ENCODE data around the gene IDE. TPM values are rescaled to one million over a fixed set of nuclear protein-coding genes. Genes with fewer than 3 reads are reported as not detected.
A peak's percentile ranks its signal among the peaks of the same experiment; 100 is the strongest.

The IDE gene
- total and polyA plus RNA-seq, 9 of the 15 experiments (the other 6 are each of a cell fraction or from before 2014, with no cell fraction given) = 10.2 to 50.6 (median 33.2) TPM

GRCh38 chr10:92486637-92487036 lies 87.3 kb downstream of the IDE start (continued):
- TF ChIP-seq, protein P1, sequence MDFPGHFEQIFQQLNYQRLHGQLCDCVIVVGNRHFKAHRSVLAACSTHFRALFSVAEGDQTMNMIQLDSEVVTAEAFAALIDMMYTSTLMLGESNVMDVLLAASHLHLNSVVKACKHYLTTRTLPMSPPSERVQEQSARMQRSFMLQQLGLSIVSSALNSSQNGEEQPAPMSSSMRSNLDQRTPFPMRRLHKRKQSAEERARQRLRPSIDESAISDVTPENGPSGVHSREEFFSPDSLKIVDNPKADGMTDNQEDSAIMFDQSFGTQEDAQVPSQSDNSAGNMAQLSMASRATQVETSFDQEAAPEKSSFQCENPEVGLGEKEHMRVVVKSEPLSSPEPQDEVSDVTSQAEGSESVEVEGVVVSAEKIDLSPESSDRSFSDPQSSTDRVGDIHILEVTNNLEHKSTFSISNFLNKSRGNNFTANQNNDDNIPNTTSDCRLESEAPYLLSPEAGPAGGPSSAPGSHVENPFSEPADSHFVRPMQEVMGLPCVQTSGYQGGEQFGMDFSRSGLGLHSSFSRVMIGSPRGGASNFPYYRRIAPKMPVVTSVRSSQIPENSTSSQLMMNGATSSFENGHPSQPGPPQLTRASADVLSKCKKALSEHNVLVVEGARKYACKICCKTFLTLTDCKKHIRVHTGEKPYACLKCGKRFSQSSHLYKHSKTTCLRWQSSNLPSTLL (IDR thresholded peaks at IDR 0.05) = no peak
- peak in 1 of 2 experiments; percentile 23; a peak in 1 of 4 replicates for TF ChIP-seq RAD21 (CRISPR knock-in tag; conservative IDR thresholded peaks at IDR 0.05 in 1 of 2, IDR thresholded peaks at IDR 0.05 in 1 of 2)
- TF ChIP-seq C11orf30 (IDR thresholded peaks at IDR 0.05; ENCODE audit: low read depth) = peak; percentile 82
- TF ChIP-seq STAT5A (IDR thresholded peaks at IDR 0.05; ENCODE audit: borderline replicate concordance, low read length) = peak; percentile 11; the same call in 1 of the 2 replicates
- TF ChIP-seq, protein P2, sequence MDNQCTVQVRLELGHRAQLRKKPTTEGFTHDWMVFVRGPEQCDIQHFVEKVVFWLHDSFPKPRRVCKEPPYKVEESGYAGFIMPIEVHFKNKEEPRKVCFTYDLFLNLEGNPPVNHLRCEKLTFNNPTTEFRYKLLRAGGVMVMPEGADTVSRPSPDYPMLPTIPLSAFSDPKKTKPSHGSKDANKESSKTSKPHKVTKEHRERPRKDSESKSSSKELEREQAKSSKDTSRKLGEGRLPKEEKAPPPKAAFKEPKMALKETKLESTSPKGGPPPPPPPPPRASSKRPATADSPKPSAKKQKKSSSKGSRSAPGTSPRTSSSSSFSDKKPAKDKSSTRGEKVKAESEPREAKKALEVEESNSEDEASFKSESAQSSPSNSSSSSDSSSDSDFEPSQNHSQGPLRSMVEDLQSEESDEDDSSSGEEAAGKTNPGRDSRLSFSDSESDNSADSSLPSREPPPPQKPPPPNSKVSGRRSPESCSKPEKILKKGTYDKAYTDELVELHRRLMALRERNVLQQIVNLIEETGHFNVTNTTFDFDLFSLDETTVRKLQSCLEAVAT (IDR thresholded peaks at IDR 0.05) = peak in 1 of 2 experiments; percentile 46; a peak in 1 of 4 replicates
- no peak for TF ChIP-seq DDX20 (tag; IDR thresholded peaks at IDR 0.05; ENCODE audit: low read depth)
- TF ChIP-seq NCOA2 (IDR thresholded peaks at IDR 0.05; ENCODE audit: partially characterized antibody in 2 of 2) = no peak
- peak; percentile 84 for TF ChIP-seq DPF2 (IDR thresholded peaks at IDR 0.05)
- 0 out of 2 replicates have a peak, but pooled peaks have one; percentile 30 for TF ChIP-seq CC2D1A (IDR thresholded peaks at IDR 0.05)
- TF ChIP-seq FOXM1 (IDR thresholded peaks at IDR 0.05; ENCODE audit: low read depth) = 0 out of 2 replicates have a peak, but pooled peaks have one; percentile 19
- TF ChIP-seq FOXM1 (CRISPR knock-in tag; IDR thresholded peaks at IDR 0.05; ENCODE audit: low read depth) = no peak
- TF ChIP-seq ZNF197 (CRISPR knock-in tag; IDR thresholded peaks at IDR 0.05; ENCODE audit: low read depth) = no peak
- peak; percentile 86 for TF ChIP-seq SMARCA4 (IDR thresholded peaks at IDR 0.05)
- TF ChIP-seq SMARCC2 (IDR thresholded peaks at IDR 0.05; ENCODE audit: low read depth) = peak; percentile 77
- peak; percentile 98 for TF ChIP-seq SPI1 (IDR thresholded peaks at IDR 0.05; ENCODE audit: borderline replicate concordance, low read depth, low read length)
- TF ChIP-seq, protein P3, sequence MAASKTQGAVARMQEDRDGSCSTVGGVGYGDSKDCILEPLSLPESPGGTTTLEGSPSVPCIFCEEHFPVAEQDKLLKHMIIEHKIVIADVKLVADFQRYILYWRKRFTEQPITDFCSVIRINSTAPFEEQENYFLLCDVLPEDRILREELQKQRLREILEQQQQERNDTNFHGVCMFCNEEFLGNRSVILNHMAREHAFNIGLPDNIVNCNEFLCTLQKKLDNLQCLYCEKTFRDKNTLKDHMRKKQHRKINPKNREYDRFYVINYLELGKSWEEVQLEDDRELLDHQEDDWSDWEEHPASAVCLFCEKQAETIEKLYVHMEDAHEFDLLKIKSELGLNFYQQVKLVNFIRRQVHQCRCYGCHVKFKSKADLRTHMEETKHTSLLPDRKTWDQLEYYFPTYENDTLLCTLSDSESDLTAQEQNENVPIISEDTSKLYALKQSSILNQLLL (CRISPR knock-in tag; IDR thresholded peaks at IDR 0.05; ENCODE audit: borderline replicate concordance) = no peak
- TF ChIP-seq ZNF766 (CRISPR knock-in tag; conservative IDR thresholded peaks at IDR 0.05) = 0 out of 2 replicates have a peak, but pooled peaks have one; percentile 52
- peak; percentile 75; the same call in 1 of the 2 replicates for TF ChIP-seq MAFK (IDR thresholded peaks at IDR 0.05; ENCODE audit: low read length)
- TF ChIP-seq MCM2 (IDR thresholded peaks at IDR 0.05; ENCODE audit: low read depth) = no peak
- TF ChIP-seq TEAD1 (CRISPR knock-in tag; IDR thresholded peaks at IDR 0.05) = no peak
- TF ChIP-seq MAFF (IDR thresholded peaks at IDR 0.05; ENCODE audit: low read length) = peak; percentile 82
- TF ChIP-seq SMARCE1 (IDR thresholded peaks at IDR 0.05) = peak; percentile 91
- no peak for TF ChIP-seq TAF7 (tag; IDR thresholded peaks at IDR 0.05)
- TF ChIP-seq MAFG (tag; conservative IDR thresholded peaks at IDR 0.05) = peak; percentile 82
- TF ChIP-seq LEF1 (IDR thresholded peaks at IDR 0.05) = 0 out of 2 replicates have a peak, but pooled peaks have one; percentile 61
- TF ChIP-seq BACH1 (tag; IDR thresholded peaks at IDR 0.05) = peak; percentile 51; the same call in 1 of the 2 replicates
- peak; percentile 30 for TF ChIP-seq MEIS2 (IDR thresholded peaks at IDR 0.05; ENCODE audit: partially characterized antibody)
- TF ChIP-seq MAZ (CRISPR knock-in tag; conservative IDR thresholded peaks at IDR 0.05 in 1 of 2, IDR thresholded peaks at IDR 0.05 in 1 of 2) = no peak

All from K562 (cell line).